Testis (tissue), 2 donors: Measurements from ENCODE around the gene MATN1.

ENCODE experiments used
- POLR2A ChIP-seq: fragments of 450-650 bp; IDR thresholded peaks from one replicate; pipeline ENCODE4 v1.6.1; 2017; ENCODE audit warnings: antibody characterized with exemption, mild to moderate bottlenecking, moderate library complexity
- TF ChIP-seq, protein P1 (sequence below), 3 experiments: fragments of 450-650 bp in 2 of 3; fragments of 200-600 bp in 1 of 3; sonication (generic) in 1 of 3; IDR thresholded peaks; one replicate each; pipeline ENCODE4 v1.5.1; 2016 to 2019; ENCODE audit warnings: antibody characterized with exemption in 3 of 3, mild to moderate bottlenecking in 2 of 3, moderate library complexity in 1 of 3

DNA sequence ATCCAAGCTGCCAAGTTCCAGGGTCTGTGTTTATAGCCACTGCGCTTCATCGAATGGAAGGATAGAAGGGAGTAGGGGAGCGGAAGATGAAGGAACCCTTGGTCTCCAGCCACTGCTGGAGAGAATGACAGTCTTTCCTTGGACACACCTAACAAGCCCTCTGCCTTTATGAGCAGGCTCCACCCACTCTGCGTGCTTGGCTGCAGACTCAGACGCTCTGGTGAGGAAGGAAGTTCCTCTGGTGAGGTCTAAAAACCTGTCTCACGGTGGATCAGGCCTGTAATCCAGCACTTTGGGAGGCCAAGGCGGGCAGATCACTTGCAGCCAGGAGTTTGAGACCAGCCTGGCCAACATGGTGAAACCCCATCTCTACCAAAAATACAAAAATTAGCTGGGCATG is 55.4 kb downstream of the MATN1 start:
- TF ChIP-seq, protein P1, sequence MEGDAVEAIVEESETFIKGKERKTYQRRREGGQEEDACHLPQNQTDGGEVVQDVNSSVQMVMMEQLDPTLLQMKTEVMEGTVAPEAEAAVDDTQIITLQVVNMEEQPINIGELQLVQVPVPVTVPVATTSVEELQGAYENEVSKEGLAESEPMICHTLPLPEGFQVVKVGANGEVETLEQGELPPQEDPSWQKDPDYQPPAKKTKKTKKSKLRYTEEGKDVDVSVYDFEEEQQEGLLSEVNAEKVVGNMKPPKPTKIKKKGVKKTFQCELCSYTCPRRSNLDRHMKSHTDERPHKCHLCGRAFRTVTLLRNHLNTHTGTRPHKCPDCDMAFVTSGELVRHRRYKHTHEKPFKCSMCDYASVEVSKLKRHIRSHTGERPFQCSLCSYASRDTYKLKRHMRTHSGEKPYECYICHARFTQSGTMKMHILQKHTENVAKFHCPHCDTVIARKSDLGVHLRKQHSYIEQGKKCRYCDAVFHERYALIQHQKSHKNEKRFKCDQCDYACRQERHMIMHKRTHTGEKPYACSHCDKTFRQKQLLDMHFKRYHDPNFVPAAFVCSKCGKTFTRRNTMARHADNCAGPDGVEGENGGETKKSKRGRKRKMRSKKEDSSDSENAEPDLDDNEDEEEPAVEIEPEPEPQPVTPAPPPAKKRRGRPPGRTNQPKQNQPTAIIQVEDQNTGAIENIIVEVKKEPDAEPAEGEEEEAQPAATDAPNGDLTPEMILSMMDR (IDR thresholded peaks at IDR 0.05): no peak
- TF ChIP-seq POLR2A: no peak
